Measurements from ENCODE around the gene SPEM2. TPM values are rescaled to one million over a fixed set of nuclear protein-coding genes. Genes with fewer than 3 reads are reported as not detected.
A peak's percentile ranks its signal among the peaks of the same experiment; 100 is the strongest.
"Not testable (repeated sequence)": the region's sequence is repeated elsewhere in the genome, so short reads cannot be mapped to it uniquely, and the experiment has no call there.

SPEM2 gene
- total and polyA plus RNA-seq, 2 experiments from 2014 or later, result not detected

DNA sequence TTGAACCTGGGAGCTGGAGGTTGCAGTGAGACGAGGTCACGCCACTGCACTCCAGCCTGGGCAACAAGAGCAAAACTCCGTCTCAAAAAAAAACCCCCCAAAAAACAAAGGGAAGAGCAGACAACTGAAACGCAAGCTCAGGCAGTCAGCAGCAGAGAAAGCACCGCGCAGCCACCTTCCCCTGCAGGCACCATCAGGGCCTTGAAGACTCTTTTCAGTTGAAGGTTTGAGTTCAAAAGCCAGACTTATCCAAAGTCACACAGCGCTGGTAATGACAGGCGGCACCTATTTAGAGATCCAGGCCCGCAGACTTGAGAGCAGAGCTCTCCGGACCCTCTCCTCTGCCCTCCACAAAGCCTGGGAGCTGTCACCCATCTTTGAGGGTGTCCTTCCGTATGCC lies 42.9 kb downstream of the SPEM2 start:
- no peak overlapping the region for H3K4me3 ChIP-seq
- no peak for DNase-seq (ENCODE audit: low read depth in 1 of 2, low spot score in 1 of 2)
- H3K27me3 ChIP-seq, result no peaks in the 10 kb centered on the region
- peaks cover 5% of the 10 kb centered on the region for H3K4me1 ChIP-seq (ENCODE audit: low read depth)
- no peak for TF ChIP-seq CTCF (IDR thresholded peaks at IDR 0.05; ENCODE audit: low read depth, low read length)
- peak overlapping the region; percentile 34 for H3K27ac ChIP-seq
- H3K9me3 ChIP-seq (ENCODE audit: low read depth), result no peaks in the 10 kb centered on the region
- peaks cover 3% of the 10 kb centered on the region for H3K36me3 ChIP-seq

- peak overlapping the region; percentile 34 for H3K27ac ChIP-seq
- no peak for TF ChIP-seq CTCF (IDR thresholded peaks at IDR 0.05; ENCODE audit: low read depth, low read length)
- no peaks in the 10 kb centered on the region for H3K27me3 ChIP-seq
- no peak overlapping the region for H3K4me3 ChIP-seq
- H3K9me3 ChIP-seq (ENCODE audit: low read depth), result no peaks in the 10 kb centered on the region
- H3K36me3 ChIP-seq, result peaks cover 3% of the 10 kb centered on the region
- DNase-seq (ENCODE audit: low read depth in 1 of 2, low spot score in 1 of 2), result no peak
- H3K4me1 ChIP-seq (ENCODE audit: low read depth), result peaks cover 5% of the 10 kb centered on the region
These were observed 43.5 kb downstream of the SPEM2 start for GRCh38 chr17:7468804-7469389.

GRCh38 chr17:7469843-7470242 lies 44.4 kb downstream of the SPEM2 start:
- DNase-seq (ENCODE audit: low read depth in 1 of 2, low spot score in 1 of 2); H3K27me3 ChIP-seq; H3K4me3 ChIP-seq; H3K9me3 ChIP-seq (ENCODE audit: low read depth); H3K36me3 ChIP-seq; H3K27ac ChIP-seq; H3K4me1 ChIP-seq (ENCODE audit: low read depth): not testable (repeated sequence)

DNA sequence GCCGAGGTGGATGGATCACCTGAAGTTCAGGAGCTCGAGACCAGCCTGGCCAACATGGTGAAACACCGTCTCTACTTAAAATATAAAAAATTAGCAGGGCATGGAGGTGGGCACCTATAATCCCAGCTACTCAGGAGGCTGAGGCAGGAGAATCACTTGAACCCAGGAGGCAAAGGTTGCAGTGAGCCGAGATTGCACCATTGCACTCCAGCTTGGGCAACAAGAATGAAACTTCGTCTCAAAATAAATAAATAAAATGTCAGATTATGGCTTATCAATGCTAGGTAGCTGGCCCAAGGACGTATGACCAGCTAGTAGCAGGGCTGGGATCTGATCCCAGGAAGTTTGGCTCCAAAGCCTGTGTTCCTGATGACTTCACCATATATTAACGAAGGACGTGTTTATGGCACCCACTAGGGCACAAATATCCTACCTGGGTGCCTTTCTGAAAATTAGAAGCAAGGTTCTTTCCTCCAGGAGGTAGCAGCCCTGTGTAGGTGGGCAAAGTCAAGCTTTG lies 45.1 kb downstream of the SPEM2 start:
- not testable (repeated sequence) for H3K4me1 ChIP-seq (ENCODE audit: low read depth); H3K4me3 ChIP-seq; H3K36me3 ChIP-seq; H3K27me3 ChIP-seq; DNase-seq (ENCODE audit: low read depth in 1 of 2, low spot score in 1 of 2); H3K27ac ChIP-seq; H3K9me3 ChIP-seq (ENCODE audit: low read depth)

DNA sequence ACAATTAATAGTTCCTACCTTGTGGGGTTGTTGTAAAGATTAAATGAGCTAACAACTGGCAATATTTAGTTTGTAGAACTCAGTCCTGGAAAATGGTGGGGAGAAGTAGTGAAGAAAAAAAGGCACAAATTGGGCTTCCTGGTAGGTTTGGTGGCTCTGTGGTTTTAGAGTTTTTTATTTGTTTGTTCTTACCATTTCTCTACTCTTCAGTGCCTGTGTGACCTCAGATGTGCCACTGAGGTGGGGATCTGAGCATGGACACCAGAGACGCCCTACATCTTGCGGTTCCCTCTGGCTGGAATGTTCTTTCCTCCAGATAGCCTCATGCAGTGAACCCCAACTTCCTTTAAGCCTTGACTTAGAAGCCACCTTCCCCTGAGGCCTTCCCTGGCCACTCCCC lies 46.3 kb downstream of the SPEM2 start:
- Histone ChIP-seq H3K4me3 (no peak overlapping the region), H3K4me1 (ENCODE audit: low read depth) (peaks cover 16% of the 10 kb centered on the region), H3K27me3 (no peaks in the 10 kb centered on the region), H3K36me3 (no peaks in the 10 kb centered on the region), H3K27ac (no peak overlapping the region), H3K9me3 (ENCODE audit: low read depth) (no peaks in the 10 kb centered on the region)
- no peak for TF ChIP-seq CTCF (IDR thresholded peaks at IDR 0.05; ENCODE audit: low read depth, low read length)
- no peak for DNase-seq (ENCODE audit: low read depth in 1 of 2, low spot score in 1 of 2)

DNA sequence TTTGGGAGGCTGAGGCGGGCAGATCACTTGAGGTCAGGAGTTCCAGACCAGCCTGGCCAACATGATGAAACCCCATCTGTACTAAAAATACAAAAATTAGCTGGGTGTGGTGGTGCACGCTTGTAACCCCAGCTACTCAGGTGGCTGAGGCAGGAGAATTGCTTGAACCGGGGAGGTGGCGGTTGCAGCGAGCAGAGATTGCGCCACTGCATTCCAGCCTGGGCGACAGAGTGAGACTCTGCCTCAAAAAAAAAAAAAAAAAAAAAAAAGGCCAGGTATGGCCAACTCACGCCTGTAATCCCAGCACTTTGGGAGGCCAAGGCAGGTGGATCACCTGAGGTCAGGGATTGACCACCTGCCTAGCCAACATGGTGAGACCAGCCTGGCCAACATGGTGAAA lies 49.4 kb downstream of the SPEM2 start:
- peaks cover 25% of the 10 kb centered on the region for H3K4me1 ChIP-seq (ENCODE audit: low read depth)
- not testable (repeated sequence) for H3K36me3 ChIP-seq; H3K4me3 ChIP-seq; DNase-seq (ENCODE audit: low read depth in 1 of 2, low spot score in 1 of 2); H3K27ac ChIP-seq; H3K27me3 ChIP-seq; H3K9me3 ChIP-seq (ENCODE audit: low read depth)

- Histone ChIP-seq H3K27me3 (no peaks in the 10 kb centered on the region), H3K4me3 (no peak overlapping the region), H3K9me3 (ENCODE audit: low read depth) (no peaks in the 10 kb centered on the region), H3K27ac (peak overlapping the region; percentile 95), H3K4me1 (ENCODE audit: low read depth) (peaks cover 30% of the 10 kb centered on the region), H3K36me3 (no peaks in the 10 kb centered on the region)
- no peak for DNase-seq (ENCODE audit: low read depth in 1 of 2, low spot score in 1 of 2)
- TF ChIP-seq CTCF (IDR thresholded peaks at IDR 0.05; ENCODE audit: low read depth, low read length), result no peak
These were observed 50.5 kb downstream of the SPEM2 start for GRCh38 chr17:7475764-7476422.
